Uterus (tissue), 2 donors: ENCODE measurements around the gene NFATC1.

Experiments used
- CTCF ChIP-seq, 4 experiments: fragments of 200-600 bp in 2 of 4; fragments of 450-650 bp in 2 of 4; sonication (generic) in 2 of 4; IDR thresholded peaks; one replicate each; pipeline ENCODE4 v1.5.1; 2016 to 2019; ENCODE audit warnings: antibody characterized with exemption in 4 of 4, mild to moderate bottlenecking in 2 of 4, moderate library complexity in 1 of 4
- POLR2A ChIP-seq, 2 donors: fragments of 450-650 bp; IDR thresholded peaks; one replicate each; pipeline ENCODE4 v1.6.1; 2016; ENCODE audit warnings: antibody characterized with exemption in 2 of 2, mild to moderate bottlenecking in 1 of 2, moderate library complexity in 1 of 2

- TF ChIP-seq CTCF (IDR thresholded peaks at IDR 0.05) (no peak), POLR2A (IDR thresholded peaks at IDR 0.05) (no peak)
Observed at GRCh38 chr18:79566771-79567431, 171.2 kb downstream of the NFATC1 start.
